GM19043 (cell line): ENCODE data around the gene TRIM44.

Experiments
- ATAC-seq: cut with Tn5 transposase; IDR thresholded peaks from one replicate; pipeline ENCODE4 v1.9.1; 2021; ENCODE audit warnings: low read depth; ENCODE audit not compliant: unreplicated experiment

The TRIM44 gene, protein sequence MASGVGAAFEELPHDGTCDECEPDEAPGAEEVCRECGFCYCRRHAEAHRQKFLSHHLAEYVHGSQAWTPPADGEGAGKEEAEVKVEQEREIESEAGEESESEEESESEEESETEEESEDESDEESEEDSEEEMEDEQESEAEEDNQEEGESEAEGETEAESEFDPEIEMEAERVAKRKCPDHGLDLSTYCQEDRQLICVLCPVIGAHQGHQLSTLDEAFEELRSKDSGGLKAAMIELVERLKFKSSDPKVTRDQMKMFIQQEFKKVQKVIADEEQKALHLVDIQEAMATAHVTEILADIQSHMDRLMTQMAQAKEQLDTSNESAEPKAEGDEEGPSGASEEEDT

GRCh38 chr11:35662649-35663407 lies at the start of gene TRIM44:
Gene TRIM44 (plus strand): TSS chr11:35662775. CDS start chr11:35663112, 337 bp downstream.
- peak; percentile 83 for ATAC-seq

- ATAC-seq = no peak
These were observed 47.5 kb upstream of the TRIM44 start for GRCh38 chr11:35614939-35615569.

DNA sequence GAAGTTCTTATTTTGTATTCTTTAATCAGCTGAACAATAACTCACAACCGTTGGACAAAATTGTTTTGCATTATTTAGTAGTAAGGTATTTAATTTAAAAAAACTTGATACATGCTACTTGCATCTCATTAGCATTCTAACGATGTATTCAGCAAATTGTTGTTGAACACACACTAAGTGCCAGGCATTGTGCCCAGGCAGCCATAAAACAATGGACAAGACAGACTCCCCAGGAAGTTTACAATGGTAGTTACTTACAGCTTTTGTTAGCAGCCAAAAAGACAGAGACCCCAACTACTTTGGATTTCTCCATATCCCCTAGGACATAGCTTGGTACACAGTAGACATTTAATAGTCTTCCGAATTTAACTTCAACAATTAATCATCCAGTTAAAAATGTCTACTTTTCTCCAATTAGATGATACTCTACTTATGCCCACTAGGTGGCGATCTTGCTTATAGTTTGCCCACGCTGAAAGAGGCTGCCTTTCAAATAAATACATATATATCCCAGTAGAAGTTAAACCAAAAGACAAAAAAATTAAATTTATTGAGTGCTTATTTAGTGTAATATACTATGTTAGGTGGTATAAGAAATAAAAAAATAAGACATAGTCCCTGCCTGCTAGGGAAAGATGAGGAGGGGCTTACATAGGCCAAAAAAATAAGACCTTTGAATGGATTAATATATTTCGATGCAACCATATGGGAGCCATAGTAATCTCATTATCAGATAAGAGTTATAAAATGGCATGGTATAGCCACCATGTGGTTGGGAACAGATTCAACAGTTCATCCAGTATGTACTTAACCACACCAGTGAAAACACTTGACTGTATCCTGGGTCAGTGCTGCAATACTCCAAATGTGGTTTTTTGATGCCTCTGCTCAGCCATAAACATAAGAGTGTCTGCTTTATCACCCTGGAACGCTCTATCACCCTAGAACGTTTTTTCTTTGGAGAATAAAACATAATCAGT lies 46.4 kb upstream of the TRIM44 start:
- no peak for ATAC-seq

- no peak for ATAC-seq
These were observed 45.3 kb upstream of the TRIM44 start for GRCh38 chr11:35617316-35617686.

DNA sequence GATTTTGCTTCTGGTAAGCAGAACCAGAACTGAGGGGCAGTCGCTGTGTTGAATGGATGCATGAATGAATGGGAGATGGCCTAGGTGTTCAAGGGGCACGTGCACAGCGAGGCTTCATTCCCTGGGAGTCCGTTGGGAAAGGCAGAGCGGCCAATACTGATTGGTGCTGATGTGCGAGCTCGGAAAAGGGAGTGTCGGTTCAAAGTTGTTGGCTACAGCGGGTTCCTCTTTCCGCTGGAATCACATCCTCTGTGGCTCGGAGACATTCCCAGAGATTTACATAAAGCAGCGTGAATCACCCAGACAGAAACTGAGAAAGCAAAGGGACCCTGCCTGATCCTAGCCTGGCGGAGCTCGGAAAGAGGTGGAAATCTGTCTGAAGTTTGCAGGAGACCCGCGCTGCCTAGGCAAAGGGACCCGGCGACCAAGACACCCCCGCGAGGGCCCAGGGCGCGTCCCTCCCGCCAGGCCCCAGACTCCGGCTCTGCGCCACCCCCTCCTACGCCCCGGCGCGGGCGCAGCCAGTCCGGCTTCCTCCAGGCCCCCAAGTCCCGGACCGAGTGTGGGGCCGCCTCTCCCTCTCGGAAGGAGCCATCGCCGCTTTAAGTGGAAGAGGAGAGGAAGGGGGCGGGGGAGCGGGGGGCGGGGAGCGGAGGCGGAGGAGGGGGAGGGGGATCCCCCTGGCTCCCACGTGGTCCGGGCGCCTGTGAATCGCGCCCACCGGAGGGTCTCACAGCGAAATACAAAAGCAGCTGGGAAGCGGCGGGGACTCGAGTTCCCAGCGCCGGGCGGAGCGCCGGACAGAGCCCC lies 44.7 kb upstream of the TRIM44 start, which contains the start of gene FJX1:
TSS of gene FJX1 (plus strand) at position 774 of the 810 bp plus-strand sequence. CDS start 177 bp downstream, outside the sequence.
- peak; percentile 26 for ATAC-seq

- ATAC-seq = peak; percentile 33
These were observed 44.0 kb upstream of the TRIM44 start for GRCh38 chr11:35618497-35619115.

DNA sequence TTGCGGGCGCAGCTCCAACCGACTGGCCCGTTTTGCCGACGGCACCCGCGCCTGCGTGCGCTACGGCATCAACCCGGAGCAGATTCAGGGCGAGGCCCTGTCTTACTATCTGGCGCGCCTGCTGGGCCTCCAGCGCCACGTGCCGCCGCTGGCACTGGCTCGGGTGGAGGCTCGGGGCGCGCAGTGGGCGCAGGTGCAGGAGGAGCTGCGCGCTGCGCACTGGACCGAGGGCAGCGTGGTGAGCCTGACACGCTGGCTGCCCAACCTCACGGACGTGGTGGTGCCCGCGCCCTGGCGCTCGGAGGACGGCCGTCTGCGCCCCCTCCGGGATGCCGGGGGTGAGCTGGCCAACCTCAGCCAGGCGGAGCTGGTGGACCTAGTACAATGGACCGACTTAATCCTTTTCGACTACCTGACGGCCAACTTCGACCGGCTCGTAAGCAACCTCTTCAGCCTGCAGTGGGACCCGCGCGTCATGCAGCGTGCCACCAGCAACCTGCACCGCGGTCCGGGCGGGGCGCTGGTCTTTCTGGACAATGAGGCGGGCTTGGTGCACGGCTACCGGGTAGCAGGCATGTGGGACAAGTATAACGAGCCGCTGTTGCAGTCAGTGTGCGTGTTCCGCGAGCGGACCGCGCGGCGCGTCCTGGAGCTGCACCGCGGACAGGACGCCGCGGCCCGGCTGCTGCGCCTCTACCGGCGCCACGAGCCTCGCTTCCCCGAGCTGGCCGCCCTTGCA lies 43.3 kb upstream of the TRIM44 start:
- peak; percentile 26 for ATAC-seq

DNA sequence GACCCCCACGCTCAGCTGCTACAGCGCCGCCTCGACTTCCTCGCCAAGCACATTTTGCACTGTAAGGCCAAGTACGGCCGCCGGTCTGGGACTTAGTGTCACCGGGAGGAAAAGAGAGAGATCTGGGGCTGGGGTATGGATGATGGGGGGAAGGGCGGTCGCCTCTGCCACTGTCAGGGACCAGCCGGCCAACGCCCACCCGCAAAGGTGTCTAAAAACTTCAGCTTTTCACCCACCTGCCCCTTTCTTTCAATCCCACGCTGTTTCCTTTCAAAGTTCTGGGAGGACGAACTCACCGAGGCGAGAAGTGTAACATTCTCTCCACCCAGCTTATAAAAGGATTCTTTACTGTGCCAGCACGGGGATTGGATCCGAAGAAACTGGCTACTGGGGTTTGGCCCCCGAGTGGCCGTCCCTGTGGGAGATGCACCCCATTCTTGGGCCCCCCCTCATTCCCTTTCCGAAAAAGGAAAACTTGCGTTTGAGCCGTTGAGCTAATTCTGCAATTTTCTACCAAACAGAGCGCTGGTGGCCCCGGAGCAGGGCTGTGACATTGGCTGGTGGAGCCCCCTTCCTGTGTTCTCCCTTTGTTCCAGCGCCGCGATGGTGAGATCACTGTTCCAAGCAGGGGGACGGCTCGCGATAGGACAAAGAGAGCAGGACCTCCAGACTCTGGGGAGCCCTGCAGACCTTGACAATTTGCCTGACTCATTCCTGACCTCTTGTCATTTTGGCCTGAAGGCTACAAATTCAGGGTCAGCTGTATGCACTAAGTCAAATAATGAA lies 42.5 kb upstream of the TRIM44 start:
- no peak for ATAC-seq

DNA sequence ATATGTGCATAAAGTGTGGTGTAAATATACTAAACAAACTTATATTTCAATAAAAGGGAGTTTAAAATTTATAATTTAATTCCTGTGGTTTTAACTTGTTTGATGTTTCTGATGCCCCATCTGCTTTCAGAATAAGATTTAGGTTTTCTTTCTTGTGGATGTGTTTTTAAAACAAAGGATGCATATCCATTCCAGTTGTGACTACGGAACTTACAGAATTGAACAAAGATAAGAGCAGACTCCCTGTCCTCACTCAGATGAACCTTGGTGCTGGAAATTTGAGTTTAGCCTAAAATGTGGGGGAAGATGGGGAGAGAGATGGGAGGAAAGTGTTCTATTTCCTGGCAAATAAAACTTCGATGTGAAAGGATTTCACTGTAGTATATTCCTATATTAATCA lies 41.8 kb upstream of the TRIM44 start:
- no peak for ATAC-seq

DNA sequence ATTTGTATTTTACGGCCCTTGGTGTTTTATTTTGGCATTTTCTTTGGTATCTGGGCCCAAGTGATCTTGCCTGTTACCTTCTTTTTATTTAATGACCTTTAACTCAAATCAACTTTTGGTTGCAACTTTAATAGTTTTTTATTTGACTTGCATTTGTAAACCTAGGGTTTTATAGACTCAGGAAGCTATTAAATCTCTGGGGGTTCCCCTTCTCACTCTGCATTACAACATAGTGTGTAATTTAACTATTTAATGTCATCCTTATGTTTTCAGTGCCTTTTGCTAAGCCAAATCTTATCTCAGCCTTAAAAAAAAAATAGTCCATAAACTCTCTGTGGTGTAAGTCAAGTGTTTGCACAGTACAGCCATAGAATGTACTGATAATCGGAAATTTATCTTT lies 41.0 kb upstream of the TRIM44 start:
- ATAC-seq = no peak

GRCh38 chr11:35622070-35622469 lies 40.5 kb upstream of the TRIM44 start:
- ATAC-seq = no peak

DNA sequence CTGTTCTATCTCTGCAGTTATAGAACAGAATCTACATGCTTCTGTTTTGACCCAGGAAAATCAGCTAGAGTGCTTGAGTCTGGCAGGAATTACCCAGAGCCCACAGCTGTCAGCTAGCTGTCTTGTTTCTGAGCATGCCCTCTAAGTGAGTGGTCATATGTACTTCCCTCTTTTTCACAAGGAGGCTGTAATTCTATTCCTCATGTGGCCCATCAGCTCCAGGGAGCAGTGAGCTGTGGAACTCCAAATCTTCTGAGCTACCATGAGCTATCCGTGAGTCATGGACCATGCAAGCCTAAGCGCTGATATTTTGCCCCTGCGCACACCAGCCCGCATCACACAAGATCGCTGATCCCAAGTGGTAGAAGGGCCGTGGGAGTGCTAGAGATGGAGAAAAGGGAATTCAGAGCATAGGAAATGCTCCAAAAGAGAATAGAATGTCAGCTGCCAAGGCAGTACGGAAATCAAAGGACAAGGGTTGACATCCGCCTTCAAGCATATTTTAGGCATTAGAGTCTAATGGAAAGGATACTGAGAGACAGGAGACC lies 38.9 kb upstream of the TRIM44 start:
- no peak for ATAC-seq

GRCh38 chr11:35624316-35624715 lies 38.3 kb upstream of the TRIM44 start:
- no peak for ATAC-seq

GRCh38 chr11:35624781-35625180 lies 37.8 kb upstream of the TRIM44 start:
- ATAC-seq = no peak

GRCh38 chr11:35626501-35626900 lies 36.1 kb upstream of the TRIM44 start:
- no peak for ATAC-seq

DNA sequence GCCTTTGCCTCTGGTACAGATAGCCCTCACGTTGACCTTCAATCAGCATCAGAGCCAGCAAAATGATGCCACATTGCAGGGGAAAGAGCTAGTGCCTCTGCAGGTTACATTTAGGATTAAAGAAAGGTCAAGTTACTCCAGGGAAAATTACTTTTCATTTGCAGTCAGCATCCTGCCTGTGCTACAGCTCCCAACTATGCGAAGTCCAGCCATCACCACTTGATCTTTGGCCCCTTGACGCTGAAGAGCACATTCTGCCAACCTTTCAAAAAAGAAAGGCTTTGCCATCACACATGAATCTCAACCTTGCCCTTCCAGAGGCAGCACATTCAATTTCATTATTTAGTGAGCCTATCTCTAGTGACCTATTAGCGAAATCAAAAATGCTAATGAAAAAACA lies 33.1 kb upstream of the TRIM44 start:
- no peak for ATAC-seq

- no peak for ATAC-seq
These were observed 32.7 kb upstream of the TRIM44 start for GRCh38 chr11:35629914-35630313.
